ENCODE results near the gene DESI2.

Gene DESI2

DNA sequence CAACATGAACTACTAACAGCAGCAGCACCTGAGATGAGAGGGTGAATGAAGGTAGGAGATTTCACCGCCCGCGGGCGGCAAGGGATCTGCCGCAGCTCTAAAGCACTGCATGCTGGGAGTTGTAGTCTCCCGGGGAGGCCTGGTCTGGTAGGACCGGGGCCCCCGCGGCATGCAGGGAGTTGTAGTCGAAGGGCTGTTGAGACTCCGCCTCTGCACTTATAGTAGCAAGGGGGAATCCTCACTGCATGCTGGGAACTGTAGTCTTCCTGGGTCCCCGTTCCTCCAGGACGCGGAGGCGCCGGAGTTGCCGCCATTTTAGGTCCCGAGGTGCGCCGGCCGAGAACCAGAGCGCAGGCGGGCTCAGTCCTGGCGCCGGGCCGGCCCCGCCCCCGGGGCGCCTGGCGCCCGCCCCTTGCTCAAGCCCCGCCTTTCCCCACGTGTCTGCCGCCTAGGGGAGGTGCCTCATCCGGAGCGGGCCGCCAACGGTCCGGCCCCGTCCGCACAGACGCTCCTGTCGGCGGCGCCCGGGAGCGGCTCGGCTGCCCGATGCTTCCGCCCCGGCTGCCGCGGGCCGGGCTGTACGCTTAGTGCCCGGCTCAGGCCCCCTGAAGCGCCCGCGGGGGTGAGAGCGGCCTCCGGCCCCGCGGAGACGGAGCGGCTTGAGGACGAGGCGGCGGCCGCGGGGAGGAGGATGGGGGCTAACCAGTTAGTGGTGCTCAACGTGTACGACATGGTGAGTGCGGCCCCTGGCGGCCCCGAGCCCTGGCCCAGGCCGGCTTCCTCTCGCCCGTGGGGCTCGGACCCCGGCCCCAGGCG lies at the start of gene DESI2:
TSS of gene DESI2 (plus strand) at position 504 of the 816 bp plus-strand sequence. CDS start at position 692, 188 bp downstream.
- peak; percentile 99 for DNase-seq

DNA sequence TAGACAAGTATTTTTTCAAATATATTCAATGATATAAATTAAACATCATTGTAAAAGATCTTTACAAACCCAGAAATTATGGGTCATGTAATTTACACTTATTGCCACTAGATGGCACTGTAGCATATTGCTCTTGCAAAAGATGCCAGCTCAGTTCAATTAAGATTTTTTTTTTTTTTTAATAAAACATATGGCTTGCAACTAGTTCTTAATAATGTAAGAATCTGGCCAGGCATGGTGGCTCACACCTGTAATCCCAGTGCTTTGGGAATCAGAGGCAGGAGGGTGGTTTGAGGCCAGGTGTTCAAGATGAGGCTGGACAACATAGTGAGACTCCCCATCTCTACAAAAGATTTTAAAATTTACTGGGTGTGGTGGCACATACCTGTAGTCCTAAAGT lies 49.4 kb upstream of the DESI2 start:
- DNase-seq = peak; percentile 49

DNA sequence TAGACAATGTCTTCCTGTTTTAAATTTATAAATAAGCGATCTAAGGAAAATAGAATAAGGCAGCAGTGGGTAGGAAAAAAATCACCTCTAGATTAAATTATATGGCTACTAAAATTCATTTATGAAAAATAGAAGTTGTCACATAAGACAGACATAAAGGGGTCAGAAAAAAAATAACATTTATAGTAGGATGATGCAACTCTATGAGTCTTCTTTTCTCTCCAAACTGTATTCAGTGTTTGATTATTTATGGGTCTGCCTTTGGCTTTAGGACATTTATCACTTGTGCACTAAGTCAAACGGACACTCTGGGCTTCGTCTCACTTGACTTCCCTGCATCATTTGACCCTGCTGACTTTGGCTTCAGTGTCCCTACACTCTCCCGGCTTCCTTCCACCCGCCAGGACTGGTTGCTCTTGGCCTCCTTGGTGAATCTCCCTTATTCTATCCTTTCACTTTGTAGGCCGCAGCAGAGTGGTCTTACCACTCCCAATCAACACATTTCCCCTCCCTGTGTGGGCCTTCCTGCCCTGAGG lies 47.0 kb upstream of the DESI2 start:
- no peak for DNase-seq

DNA sequence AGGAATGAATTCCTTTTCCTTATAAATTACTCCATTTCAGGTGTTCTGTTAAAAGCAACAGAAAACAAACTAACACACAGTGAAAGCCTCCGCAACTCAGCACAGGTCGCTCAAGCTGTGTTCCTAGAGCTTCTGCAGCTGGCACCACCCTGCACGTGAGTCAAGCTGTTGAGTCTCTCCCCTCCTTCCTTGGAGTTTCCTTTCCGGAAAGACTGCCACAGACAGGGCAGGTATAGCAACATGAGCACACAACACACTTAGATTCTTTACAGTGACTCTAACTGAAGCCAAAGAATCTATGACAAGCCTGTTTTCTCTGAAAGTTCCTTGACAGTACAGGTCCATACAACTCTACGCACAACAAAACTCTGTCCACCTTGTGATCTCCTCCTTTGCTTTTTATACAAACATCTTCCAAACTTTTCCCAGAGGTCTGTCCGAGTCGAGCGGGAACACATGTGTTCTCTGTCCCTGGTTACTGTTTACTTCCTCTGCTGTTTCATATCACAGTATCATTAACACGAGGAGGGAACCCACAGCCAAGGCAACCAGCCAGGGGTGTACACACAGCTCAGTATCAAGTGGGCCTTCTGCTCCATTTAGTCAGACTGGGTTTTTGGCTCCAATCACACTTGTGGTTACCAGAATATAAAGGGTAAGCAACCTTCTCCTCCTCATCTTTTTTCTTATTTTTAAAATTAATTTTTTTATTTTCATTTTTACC lies 38.7 kb upstream of the DESI2 start:
- no peak for DNase-seq

DNA sequence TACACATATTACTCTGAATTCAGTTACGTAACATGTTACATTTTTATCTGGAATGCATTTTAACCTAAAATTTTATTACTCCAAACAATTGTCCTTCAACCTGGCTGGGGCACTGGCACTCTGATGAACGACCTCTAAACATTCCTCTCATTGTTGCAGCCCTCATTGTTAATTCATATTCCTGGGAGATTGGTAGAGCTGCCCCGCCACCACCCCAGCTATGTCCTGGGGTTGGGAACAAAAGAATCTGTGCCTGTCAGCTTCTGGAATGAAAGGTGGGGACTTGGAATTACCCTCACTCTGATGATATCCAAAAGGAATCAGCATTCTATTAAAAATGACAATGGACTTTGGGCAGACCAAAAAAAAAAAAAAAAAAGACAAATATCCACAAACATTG lies 38.0 kb upstream of the DESI2 start:
- DNase-seq = no peak

DNA sequence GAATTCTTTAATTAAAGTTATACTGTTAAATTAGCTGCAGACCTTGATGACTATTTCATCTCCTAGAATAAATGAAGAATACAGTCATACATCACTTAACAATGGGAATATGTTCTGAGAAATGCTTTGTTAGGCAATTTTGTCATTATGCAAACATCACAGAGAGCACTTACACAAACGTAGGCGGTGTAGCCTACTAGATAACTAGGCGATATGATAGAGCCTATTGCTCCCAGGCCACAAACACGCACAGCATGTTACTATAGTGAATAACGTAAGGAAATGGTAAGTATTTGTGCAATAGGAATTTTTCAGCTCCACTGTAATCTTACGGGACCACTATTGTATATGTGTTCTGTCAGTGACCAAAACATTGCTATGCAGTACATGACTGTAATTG lies 37.6 kb upstream of the DESI2 start:
- DNase-seq = no peak

DNA sequence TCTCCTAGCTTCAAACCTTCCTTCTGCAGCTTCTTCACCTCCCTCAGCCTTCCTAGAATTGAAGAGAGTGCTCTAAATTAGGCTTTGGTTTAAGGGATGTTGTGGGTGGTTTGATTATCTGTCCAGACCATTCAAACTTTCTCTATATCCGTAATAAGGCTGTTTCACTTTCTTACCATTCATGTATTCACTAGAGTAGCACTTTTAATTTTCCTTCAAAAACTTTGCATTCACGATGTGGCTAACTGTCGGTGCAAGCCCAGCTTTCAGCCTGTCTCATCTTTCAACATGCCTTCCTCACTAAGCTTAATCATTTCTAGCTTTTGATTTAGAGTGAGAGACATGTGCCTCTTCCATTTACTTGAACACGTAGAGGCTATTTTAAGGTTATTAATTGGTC lies 26.2 kb upstream of the DESI2 start:
- DNase-seq = no peak

DNA sequence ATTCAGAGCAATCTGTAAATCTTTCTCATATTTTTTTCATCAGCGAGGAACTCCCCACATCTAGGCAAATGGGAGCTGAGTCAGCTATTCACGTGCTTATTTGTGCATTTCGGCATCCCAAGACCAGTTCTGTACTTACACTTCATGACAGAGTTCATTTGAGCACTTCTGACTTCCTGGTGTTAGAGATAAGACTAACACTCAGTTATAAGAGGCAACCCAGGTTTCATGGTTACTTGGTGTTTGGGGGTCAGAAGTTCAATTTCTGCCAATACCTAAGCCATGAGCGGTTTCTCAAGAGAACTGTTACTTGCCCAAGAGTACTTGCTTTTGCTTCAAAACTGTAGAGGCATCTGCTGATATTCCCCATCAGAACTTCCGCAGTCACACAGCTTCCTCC lies 24.1 kb upstream of the DESI2 start:
- DNase-seq = no peak

DNA sequence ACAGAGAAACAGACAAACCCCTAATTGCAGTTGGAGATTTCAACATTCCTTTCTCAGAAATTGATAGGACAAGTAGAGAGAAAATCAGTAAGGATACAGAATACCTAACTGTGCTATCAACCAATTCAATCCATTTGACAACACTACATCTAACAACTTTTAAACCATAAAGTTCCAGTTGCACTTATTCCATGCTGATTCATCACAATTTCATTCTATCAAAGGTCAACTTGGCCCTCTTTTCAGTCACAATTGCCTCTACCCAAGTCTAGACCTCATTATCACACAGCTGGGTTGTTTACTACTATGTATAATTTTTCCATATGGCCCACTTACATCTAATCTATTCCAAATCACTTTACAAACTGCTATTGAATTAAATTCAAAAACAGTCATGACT lies 19.8 kb upstream of the DESI2 start:
- DNase-seq = no peak

DNA sequence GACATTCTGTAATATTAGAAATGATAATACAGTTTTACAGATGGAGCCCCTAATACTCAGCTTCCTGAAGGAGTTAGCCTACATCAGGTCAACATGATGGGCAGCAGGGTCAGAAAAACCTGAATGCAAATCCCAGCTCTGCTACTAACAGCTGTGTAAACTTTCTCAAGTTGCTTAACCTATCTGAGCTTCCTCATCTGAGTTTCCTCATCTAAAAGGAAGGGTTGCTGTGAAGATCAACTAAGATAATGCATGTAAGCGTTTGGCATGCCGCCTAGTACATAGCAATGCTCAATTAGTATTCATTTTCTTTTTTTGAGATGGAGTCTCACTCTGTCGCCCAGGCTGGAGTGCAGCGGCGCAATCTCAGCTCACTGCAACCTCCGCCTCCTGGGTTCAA lies 18.4 kb upstream of the DESI2 start:
- DNase-seq = no peak

DNA sequence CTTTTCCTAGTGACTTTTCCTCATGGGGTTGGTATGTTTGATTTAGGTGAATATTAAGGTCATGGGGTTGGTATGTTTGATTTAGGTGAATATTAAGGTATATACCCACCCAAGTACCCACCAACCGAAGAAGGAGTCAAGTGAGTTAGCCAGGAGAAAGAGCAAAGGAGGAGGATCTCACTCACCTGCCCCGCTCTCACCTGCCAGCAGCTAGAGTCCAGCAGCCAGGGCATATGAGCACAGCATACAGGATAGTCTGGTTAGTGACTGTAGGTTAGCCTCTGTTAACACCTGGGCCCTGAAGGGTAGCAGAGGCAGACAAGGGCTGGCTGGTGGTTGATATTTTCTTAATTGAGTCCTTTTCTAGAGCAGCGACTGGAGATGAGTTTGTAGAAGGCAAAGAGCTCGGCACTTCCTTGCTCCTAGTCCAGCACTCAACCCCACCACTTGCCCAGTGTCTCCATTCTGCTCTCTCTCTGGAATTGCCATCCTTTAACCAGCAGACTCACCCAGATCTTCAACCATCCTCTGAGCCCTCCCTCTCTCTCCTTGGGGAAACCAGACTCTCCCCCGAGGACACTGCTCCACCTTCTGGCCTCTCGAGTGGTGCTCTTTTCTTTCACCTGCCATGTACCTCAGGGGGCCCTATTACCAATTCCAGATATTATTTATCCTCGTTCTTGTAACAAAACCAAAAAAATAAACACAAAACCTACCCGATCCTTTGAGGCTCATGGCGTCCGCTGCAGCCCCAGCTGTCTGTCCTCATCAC lies 16.3 kb upstream of the DESI2 start:
- no peak for DNase-seq

DNA sequence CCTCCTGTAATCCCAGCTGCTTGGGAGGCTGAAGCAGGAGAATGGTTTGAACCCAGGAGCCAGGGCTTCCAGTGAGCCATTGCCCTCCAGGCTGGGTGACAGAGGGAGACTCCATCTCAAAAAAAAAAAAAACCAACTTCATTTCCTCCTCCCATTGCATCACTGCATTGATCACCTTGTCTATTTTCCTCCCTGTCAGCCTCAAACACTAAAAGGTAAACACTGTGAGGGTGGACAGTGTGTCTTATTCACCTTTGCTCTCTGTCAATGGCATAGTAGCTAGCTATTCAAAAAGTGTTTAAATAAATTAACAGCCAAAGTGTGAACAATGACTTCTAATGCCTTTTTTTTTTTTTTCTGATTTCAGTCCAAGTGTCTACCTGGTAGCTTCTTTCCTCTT lies 13.4 kb upstream of the DESI2 start:
- no peak for DNase-seq

DNA sequence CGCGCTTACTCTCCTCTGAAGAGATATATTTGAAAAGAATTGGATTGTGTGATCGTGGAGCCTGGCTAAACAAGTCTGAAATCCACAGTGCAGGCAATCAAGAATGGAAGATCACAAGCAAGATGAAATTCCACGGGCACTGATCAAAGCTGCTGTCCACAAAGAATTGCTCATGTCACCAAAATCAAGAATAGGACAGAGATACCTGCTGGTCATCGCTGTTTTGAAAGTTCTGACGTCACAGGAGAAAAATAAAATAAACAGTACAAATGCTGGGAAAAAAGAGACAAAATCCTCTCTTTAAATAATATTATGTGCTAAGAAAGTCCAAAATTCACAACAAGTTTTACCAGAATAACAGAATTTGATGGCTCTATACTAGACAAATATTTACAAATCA lies 12.0 kb upstream of the DESI2 start:
- no peak for DNase-seq

DNA sequence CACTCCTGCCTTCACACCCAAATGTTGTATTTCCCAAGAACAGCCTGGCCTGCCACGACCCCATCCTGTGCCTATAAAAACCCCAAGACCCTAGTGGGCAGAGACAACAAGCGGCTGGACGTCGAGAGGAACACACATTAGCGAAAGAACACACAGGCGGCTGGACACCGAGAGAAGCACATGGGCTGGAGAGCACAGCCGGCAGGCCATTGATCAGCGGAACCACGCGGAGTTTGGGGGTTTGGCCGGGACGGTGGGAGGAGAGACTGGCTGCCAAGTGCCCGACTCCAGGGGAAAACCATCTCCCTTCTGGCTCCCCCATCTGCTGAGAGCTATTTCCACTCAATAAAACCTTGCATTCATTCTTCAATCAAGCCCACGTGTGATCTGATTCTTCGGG lies 10.4 kb upstream of the DESI2 start:
- no peak for DNase-seq

DNA sequence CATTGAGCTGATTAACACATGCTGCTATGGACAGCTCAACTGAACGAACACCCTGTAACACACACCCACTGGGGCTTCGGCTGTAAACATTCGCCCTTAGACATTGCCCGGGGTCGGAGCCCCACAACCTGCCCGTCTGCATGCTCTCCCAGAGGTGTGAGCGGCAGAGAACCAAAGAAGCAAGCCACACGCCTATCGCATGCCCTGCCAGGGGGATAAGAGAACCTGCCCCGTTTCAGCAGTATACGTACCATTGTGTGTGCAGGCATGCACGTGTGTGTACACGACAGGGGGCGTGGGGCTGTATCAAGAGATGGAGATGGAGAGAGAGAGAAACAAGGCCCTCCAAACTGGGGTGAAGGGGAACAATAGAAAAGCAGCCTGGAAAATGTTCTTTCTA lies 9.9 kb upstream of the DESI2 start:
- no peak for DNase-seq

DNA sequence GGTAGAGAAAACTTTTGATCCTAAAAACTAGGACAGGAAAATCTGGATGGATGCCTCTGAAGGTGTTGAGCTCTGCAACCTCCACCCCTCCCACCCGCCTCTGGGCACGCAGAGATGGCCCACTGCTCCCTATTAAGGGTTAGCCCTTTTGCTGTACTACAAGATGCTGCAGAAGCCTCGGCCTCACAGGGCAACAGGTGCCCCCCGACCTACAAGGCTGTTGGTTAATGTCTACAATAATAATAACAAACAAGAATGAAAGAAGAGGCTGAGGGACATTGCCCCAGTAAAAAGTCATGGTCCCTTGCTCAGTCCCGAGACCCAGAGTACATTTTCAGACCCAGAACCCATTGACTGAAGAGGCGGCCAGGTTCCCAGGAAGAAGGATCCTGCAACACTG lies 7.5 kb upstream of the DESI2 start:
- DNase-seq = no peak

DNA sequence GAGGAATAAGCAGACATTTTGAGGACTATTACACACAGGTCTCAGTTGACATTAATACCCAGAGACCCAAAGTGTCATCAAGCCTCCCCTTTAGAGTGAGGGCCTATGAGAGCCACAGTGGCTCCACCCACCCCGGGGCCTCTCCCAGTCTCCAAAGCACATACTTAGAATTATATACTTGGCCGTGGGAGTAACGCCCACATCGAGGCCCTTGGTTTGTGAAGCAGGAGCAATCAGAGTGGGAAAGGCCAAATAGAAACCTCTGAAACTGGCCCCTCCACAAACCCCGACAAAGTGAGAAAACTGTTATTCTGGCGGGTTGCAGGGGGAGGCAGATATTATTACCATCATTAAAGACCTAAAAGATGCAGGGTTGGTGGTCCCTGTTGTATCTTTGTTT lies 7.0 kb upstream of the DESI2 start:
- no peak for DNase-seq

DNA sequence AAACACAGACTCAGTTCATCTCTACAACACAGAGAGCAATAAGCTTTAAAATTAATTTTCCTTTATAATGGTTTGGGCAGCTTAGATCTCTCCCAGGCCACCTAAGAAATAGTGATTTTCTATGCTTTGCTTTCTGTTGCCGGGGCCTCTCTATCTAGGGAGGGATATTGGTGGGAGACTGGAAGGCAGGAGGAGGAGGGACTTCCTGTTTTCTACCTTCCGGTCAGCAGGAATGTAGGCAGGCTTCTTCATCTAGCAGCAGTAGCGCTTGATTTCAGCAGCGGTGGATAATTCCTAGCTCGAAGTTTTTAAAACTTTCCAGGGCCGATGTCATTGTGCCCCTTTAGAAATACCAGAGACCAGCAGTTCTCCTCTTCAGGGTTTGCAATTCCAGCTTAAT lies 5.1 kb upstream of the DESI2 start:
- no peak for DNase-seq

DNA sequence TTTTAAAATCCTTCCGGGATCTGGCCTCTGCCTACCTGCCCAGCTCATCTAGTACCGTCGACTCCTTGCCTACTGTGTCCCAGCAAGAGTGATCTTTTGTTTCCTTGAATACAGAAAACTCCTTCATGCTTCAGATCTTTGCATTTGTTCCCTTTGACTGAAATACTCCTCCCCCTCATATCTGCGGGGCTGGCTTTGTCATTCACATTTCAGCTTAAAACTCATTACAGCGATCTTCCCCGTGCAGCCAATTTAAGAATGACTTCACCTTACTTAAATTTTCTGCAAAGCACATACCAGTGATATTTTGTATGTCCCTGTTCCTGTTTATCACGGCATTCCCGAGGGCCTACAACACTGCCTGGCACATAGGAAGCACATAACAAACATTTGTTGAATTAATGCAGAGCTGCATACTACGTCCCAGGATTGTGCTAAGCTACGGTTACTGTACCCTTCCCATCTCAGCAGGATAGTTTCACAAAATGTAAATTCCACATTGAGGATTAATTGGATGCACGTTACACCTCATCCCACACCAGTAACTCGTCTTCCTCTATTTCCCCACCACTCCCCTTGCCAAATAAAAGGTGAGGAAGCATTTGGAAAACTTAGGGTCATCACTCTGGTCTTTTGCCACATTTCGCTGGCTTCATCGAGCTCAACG lies 837 bp upstream of the DESI2 start:
- peak; percentile 5 for DNase-seq

DNA sequence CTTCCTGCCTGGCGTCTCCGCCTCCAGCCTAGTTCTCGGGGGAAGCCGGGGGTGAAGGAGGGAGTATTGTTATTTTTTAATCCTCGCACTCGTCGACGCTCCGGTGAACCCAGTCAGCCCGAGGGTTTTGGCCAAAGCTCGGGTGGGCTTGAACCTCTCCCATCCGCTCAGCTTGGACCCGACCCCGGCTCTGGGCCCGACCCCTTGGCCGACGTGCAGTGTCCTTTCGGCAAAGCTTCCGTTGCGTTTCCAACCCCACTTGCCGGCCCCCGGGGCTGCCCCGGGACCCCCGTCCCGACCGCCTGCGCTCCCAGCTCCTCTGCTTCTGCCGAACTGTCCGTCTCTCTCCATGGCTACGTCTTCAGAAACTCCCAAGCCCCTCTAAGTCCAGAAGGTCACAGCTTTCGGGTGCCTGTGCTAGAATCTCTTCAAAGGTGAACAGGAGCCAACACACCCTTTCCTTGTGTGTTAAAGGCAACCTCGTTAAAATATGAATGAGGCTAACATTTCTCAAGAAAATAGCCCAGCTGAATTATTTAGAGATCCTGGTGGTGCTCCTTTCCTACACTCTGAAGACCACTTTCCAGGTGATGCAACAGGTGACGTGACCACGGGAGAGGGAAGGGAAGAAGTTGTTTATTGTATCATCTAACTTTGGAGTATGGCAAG lies 647 bp downstream of the DESI2 start:
- no peak for DNase-seq

DNA sequence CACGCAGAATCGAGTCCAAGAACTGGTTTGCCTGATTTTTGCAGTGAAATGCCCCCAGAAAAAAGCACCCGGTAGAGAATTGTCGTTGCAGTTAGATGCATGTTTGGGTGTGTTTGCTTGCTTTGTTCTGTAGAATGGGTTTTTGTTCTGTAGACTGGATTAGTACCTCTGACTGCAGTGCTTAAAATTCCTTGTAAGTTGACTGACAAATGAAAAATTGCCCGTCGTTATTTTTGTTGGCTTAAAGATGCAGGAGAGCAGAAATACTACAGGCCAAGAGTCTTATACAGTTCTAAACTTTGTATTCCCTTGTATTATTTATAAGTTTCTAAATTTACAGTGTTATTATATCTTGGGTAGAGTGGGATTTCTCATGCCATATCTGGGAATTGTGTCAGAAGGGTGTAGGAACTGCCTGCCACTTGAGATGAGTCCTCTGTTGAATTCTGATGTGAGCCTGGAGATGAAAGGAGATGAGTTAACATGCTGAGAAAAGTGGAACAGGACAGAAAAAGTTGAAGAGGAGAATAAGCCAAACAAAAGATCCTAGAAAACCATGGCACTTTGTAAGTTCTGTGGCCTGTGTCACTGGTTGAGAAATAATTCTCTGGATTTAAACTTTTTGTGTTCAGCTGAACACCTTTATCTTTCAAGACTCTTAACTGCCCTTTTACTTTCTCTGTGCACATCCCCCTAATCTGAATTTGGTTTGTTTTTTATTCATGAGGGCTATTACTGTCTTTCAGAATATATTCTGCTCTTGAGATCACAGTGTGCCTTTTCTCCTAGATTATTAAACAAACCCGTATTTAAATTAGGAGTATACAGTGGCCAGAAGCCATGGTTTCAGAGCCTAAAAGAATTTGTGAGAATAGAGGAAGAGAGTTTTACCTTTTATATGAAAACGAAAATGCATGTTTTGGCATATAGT lies 1.4 kb downstream of the DESI2 start:
- no peak for DNase-seq
